ENCODE results near the gene PNPLA8.
A peak's percentile ranks its signal among the peaks of the same experiment; 100 is the strongest.
"Not testable (repeated sequence)": the region's sequence is repeated elsewhere in the genome, so short reads cannot be mapped to it uniquely, and the experiment has no call there.

The PNPLA8 gene

DNA sequence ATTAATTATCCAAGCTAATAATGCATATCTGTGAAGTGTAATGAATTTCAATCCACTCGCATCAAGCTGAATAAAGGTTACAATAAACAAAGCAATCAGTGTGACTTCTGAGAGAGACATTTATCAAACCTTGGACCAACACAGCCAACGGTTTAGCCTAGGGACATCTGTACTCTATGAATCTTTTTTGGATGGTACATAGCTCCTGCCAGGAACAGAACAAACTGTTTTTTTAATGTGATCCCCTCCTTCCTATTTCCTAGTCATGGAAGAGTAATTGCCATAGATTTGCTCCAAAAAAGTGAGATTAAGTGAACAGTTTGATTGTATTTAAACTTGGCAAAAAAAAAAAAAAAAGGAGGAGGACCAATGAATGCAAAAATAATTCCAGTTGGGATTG is 58.5 kb downstream of the PNPLA8 start:
- no peak for DNase-seq (ENCODE audit: low read depth)

- not testable (repeated sequence) for DNase-seq (ENCODE audit: low read depth)
These were observed 59.6 kb downstream of the PNPLA8 start for GRCh38 chr7:108466322-108466721.

GRCh38 chr7:108464743-108465142 is 61.2 kb downstream of the PNPLA8 start:
- no peak for DNase-seq (ENCODE audit: low read depth)

DNA sequence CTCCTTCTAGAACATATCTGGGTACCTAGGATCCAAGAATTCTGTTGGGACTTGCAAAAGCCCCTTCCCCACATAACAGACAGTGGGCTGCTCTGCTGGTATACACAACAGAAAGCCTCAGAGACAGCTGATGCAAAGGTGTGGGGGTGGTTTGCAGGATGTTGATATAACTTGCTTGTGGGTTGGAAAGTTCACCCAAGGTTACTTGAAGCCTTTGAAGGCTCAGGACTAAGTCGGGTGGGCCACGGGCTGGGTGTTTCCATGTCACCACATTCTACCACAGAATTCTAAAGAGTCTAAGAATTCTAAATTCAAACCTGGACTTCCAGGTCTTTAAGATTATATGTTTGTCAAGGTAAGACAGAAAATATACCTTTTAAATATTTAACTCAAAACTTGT is 62.3 kb downstream of the PNPLA8 start:
- DNase-seq (ENCODE audit: low read depth) = no peak

GRCh38 chr7:108461840-108462239 is 64.1 kb downstream of the PNPLA8 start:
- no peak for DNase-seq (ENCODE audit: low read depth)

- no peak for DNase-seq (ENCODE audit: low read depth)
These were observed 65.0 kb downstream of the PNPLA8 start for GRCh38 chr7:108460964-108461363.

DNA sequence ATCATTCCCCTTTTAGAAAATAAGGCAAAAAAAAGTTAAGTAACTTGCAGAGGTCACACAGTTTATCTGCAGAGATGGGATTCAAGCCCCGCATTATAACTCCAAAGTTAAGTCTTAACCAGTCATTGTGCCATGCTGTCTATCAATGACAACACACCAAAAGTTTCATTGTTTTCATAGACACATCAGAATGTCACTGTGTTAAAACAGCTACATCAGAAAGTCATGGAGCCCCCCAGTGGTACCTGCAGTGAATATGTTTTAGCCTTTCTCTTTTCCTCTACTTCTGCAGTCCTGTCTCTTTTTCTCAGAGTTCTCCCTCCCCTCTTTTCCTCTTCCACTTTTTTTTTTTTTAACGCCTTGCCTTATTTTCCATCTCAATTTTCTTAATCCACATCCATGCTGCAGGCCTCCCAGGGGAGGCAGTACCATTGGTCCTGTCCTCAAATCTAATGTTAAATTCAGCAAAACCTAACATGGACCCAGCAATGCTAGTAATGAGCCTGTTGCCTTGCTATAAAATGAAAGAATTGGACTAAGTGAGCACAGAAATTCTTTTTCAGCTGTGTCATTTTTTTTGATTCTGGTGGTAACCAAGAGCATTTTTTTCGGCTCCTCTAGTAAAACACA is 65.9 kb downstream of the PNPLA8 start:
- no peak for DNase-seq (ENCODE audit: low read depth)

DNA sequence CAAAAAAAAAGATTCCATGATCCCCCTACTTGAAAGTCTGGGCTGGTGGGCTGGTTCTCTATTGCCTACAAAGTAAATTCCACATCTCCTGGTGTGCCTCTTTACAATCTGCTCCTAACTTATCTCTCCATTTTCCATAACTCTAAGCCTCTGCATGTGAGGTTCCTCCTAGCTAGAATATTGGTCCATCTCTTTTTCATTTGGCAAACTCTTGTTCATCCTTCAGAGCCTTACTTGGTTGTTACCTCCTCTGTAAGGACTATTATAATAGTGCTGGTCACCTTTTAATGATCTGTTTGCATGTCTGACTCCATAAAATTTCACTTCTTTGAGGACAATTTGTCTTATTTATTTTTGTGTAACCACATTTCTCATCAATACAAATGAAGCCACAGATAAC is 68.1 kb downstream of the PNPLA8 start:
- no peak for DNase-seq (ENCODE audit: low read depth)

GRCh38 chr7:108456845-108457540 is 68.9 kb downstream of the PNPLA8 start:
- DNase-seq (ENCODE audit: low read depth) = no peak

GRCh38 chr7:108455998-108456677 is 69.8 kb downstream of the PNPLA8 start, which contains the start of gene NRCAM:
Gene NRCAM (minus strand): TSS chr7:108456436. CDS start chr7:108240064, 216,372 bp downstream.
- peak; percentile 36 for DNase-seq (ENCODE audit: low read depth)

GRCh38 chr7:108455551-108455997 is 70.4 kb downstream of the PNPLA8 start:
- no peak for DNase-seq (ENCODE audit: low read depth)

- peak; percentile 18 for DNase-seq (ENCODE audit: low read depth)
These were observed 71.0 kb downstream of the PNPLA8 start for GRCh38 chr7:108454674-108455550.

GRCh38 chr7:108454317-108454673 is 71.6 kb downstream of the PNPLA8 start:
- DNase-seq (ENCODE audit: low read depth) = no peak

- DNase-seq (ENCODE audit: low read depth) = no peak
These were observed 72.6 kb downstream of the PNPLA8 start for GRCh38 chr7:108453320-108453719.

GRCh38 chr7:108452707-108453106 is 73.2 kb downstream of the PNPLA8 start:
- no peak for DNase-seq (ENCODE audit: low read depth)

GRCh38 chr7:108451296-108451848 is 74.6 kb downstream of the PNPLA8 start:
- no peak for DNase-seq (ENCODE audit: low read depth)

- no peak for DNase-seq (ENCODE audit: low read depth)
These were observed 75.8 kb downstream of the PNPLA8 start for GRCh38 chr7:108450160-108450559.

GRCh38 chr7:108449521-108449920 is 76.4 kb downstream of the PNPLA8 start:
- no peak for DNase-seq (ENCODE audit: low read depth)

- DNase-seq (ENCODE audit: low read depth) = no peak
These were observed 77.1 kb downstream of the PNPLA8 start for GRCh38 chr7:108448584-108449505.

DNA sequence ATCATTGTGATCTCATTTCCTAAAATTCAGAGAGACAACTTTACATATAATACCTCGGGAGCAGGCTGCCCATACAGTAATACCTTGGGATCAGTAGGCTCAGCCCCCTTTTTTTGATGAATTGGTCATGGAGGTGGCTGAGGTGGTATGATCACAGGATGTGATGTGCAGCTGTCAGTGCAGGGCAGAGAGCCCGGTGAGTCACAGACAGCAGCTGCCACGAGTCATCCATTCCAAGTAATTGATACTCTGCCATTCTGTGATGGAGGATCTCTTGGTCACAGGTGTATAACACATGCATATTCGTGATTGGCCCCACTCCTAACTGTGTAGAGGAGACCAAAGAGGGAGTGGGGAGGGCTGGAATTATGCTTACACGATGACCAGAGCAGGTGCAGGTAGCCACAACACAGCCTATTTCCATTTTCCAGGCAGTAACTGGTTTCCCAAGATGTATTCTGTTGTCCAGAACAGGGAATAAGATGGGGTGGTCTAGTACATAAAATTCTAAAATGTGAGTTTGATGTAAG is 83.8 kb downstream of the PNPLA8 start:
- peak; percentile 38 for DNase-seq (ENCODE audit: low read depth)

Data from activated T-cell treated with anti-CD3 and anti-CD28 coated beads for 48 hours (primary cell).